HG02852 (cell line): ENCODE results near the gene ABT1.
A peak's percentile ranks its signal among the peaks of the same experiment; 100 is the strongest.
"Not testable (repeated sequence)": the region's sequence is repeated elsewhere in the genome, so short reads cannot be mapped to it uniquely, and the experiment has no call there.

ENCODE experiments used
- ATAC-seq: cut with Tn5 transposase; IDR thresholded peaks from one replicate; pipeline ENCODE4 v1.9.1; 2021; ENCODE audit warnings: mild to moderate bottlenecking, moderate library complexity; ENCODE audit not compliant: unreplicated experiment

ABT1 gene

DNA sequence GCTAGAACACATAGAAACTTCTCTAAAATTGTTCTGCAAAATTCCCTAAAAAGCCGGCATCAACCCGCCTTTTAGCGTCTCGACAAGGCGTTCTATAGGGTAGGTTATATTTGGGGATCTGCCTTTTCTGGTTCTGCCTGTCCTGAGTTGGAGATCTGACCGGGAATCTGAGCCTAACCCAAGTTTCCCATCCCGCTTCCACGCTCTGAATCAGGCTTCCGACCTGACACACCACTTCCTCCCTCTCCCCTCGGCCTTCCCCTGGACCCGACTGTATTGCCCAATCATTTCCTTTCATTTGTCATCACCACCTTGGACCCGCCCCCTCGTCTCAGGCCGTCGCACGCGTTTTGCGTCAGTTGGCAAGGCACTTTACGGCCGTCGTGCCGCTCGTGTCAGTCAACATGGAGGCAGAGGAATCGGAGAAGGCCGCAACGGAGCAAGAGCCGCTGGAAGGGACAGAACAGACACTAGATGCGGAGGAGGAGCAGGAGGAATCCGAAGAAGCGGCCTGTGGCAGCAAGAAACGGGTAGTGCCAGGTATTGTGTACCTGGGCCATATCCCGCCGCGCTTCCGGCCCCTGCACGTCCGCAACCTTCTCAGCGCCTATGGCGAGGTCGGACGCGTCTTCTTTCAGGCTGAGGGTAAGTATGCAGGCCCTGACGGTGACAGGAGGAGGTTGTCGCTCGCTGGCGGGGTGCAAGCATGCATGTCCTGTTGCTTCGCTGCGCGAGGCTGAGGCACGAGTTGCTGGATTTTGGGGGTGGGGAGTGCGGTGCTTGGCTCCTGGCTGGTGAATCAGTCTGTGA is at the start of gene ABT1:
TSS of gene ABT1 (plus strand) at position 375 of the 810 bp plus-strand sequence. CDS start at position 405, 30 bp downstream.
- ATAC-seq: peak; percentile 77

DNA sequence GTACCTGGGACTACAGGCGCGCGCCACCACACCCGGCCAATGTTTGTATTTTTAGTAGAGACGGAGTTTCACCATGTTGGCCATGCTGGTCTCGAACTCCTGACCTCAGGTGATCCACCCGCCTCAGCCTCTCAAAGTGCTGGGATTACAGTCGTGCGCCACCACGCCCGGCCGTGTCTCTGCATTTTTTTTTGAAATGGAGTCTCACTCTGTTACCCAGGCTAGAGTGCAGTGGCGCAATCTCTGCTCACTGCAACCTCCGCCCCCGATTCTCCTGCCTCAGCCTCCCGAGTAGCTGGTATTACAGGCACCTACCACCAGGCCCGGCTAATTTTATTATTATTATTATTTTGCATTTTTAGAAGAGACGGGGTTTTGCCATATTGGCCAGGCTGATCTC is 49.4 kb upstream of the ABT1 start:
- ATAC-seq: not testable (repeated sequence)

DNA sequence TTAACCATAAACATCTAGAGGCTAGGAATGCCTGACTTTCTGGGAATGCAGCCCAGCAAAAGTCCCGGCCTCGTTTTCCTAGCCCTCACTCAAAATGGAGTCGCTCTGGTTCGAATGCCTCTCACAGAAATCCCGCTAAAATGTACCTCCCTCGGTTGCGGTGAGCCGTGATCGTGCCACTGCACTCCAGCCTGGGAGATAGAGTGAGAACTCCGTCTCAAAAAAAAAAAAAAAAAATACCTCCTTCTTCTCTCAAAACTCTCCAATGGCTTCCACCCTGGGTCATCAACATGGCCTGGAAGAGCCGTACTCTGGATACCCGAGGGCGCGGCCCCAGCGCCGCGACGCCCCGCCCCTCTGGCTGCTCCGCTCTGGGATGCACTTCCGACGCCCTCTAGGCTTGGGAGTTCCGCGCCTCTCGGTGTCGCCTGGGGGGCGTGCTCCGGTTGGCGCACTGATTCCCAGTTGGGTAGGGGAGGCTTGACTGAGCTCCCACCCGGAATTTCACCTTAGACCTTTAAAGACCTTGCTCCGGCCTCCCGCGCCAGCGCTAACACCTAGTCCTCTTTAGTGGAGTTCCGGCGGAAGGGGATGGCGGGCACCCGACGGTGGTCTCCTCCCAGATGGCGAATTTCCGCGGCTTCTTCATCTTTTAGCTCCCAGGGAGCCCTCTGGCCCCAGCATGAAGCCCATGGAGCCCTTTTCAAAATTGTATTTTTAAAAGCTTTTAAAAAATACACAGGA is 46.3 kb upstream of the ABT1 start:
- ATAC-seq: peak; percentile 32

DNA sequence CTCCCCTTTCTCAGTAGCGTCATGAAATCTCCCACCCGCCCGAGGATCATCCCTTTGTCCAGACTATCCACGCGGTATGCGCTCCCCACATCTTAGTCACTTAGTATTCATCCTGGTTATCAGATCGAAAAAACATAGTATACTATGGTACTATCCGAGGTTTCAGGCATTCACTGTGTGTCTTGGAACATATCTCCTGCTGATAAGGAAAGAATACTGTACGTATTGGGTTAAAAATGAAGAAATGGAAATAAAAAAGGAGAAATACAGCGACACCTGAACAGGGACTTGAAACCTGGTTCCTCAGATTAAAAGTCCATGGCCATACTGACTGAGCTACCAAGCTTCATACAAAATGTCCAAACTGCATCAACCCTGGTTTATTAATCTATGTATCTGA is 44.5 kb upstream of the ABT1 start:
- ATAC-seq: no peak

DNA sequence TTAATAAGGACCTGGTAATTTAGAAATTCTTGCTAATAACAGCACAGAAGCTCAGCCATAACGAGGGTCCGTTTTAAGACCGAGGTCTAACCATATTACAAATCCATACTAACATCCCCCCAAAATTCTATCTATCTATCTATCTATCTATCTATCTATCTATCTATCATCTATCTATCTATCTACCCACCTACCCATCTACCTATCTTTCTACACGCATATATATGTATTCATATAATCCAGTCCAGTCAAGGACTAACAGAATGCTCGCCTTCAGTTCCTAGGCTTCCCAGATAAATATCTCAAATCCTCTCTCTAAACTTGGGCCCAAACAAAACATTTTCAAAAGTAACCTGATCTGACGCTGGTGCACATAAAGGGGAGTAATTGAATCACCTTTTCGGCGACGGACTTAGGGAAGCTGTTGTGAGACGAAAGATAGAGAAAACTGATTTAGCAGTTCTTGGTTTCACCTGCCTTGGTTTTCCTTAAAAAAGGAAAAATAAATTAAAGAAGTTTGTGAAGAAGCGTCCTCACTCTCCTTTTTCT is 44.0 kb upstream of the ABT1 start:
- no peak for ATAC-seq

DNA sequence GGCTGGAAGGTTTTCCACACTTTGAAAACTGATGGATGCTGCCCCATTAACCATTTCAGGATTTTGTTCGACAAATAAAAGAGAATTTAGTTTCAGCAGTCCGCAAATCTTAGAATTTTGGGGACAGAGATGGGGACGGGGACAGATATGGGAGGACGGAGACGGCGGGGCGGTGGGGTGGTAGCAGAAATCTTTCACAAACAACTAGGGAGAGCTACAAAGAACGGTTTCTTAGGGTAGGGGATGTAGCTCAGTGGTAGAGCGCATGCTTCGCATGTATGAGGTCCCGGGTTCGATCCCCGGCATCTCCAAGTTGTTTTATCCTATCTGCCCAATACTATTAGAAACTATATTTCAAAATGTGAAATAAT is 43.5 kb upstream of the ABT1 start:
- no peak for ATAC-seq

DNA sequence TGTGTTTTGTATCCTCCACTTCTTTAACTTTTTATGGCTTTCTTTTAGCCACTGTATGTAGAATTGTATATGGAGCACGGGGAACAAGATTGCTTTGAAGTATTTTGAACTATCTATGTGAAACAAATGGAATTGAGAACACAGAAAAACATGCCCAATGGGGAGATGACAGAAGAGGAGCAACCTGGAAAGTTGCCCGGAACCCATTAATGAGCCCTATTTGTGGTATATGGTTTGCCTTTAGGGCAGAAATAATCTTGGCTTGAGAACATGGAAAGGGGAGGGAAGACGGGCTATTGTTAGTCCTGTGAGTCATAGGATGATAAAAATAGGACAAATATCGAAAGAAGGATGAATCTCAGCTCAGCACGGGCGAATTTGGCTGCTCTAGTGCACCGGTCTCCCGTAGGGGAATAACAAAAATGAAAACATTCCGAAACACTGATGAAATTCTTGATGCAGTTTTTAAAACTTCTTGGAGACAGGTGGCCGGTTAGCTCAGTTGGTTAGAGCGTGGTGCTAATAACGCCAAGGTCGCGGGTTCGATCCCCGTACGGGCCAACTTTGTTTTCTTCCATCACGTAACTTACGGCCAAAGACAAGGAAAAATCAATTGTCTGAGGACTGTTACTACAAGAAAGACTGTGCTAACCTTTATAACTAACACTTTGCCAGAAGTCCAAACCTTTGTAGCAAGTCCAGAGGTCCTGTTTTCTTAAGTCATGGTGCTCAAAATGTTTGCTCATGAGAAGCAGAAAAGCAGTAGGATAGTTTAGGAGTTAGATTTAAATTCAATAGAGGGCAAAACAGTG is 42.9 kb upstream of the ABT1 start:
- ATAC-seq: peak; percentile 45

DNA sequence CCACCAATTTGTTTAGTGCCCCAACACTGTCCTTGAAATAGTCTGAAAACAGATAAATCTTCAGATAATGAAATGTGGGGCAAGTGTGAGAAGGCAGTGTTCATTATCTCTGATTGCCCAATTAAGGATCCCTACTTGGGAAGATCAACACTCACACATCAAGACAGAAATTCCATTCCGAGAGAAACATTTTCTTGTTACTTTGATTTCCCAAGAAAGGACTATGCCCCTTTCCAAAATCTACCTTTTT is 42.4 kb upstream of the ABT1 start:
- no peak for ATAC-seq

DNA sequence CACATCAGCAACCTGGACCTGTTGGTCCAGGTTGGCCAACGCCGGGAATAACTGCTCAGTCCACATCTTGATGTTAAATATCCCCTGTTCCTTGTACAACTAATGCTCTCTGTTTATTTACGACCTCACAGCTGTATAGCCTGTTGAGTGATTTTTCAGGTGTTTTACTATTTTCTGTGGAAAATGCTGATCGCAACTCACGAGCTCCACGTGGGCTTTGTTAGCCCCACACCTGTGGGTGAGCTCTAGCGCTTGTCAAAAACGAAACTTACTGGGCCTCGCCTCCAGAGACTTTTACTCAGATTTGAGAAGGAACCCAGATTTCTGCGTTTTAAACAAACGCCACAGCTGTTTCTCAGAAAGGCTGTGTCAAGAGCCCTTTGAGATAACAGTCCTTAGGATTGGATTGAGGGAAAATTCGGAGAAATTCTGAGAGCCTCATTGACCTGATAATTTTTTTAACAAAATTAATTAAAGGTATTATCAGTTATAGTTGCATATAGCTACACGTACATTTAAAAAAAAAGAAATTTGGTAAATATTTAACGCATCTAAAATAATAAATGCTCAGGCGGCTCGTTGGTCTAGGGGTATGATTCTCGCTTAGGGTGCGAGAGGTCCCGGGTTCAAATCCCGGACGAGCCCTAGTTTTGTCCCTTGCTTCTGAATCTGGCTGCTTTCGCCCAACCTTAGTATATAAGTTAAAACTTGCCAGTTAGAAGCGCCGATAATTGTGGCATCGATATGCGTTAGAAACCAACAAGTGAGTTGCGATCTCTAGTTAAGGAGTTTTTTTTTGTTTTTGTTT is 41.9 kb upstream of the ABT1 start:
- ATAC-seq: no peak

DNA sequence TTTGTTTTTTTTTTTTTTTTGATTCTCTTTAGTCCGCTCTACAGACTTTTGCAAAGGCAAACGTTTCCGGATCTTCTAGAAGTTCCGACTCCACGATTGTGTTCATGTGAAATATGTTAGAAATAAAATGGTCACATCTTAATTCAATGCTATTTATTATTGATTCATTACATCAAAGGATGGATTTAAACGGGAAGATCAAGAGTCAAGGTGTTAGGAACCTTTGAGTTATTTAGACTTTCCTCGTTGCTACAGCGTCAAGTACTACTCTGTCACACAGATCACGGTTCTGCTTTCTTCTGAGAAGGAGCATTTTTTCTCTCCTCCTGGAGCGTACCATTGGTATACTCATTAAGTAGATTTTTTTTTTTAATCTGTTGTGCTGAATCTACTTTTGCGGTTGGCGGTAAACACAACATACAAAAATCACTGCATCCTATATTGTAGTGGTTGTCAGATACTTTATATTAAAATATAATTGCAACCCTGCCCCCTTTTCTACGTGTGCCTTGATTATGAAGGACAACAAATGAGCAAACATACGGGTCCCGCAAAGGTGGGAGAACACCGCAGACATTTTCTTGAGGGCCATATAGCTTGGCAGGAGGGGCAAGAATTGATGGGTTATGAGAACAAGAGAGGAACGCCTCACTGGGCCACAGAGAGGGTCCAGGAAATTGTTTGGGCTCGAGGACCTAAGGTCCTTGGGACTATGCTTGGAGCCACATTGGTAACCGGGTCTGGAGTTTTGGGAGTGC is 41.1 kb upstream of the ABT1 start:
- no peak for ATAC-seq

DNA sequence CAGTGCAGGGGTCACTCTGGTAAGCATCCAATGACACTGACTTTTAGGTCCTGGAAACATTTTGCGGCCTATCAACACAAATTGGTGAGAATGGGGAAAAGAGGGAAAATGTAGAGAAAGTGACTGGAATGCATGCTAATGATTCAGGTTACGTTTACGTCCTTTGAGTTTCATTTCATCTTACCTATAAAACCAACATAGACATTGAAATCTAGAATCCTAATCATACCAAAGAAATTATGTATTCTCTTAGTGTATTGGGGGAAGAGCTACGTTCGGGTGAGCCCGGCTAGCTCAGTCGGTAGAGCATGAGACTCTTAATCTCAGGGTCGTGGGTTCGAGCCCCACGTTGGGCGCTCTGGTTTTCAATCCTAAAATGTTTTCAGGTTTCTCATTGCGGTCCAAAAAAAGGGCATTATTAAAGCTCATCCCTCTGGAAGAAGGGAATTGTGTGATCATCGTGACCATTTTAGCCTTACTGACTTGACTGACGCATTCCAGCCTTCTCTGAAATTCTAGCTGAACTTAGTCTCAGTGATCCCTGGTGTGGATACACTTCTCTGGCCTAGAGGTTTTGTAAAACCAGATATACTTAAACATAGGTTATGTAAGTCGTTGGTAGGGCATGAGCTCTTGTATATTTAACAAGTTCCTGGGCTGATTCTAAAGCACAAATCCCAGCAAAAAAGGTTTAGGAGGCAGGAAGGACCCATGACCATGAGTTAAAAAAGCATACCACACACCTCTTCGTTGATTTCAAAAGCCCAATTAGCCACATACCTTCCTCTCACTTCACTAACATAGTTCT is 40.3 kb upstream of the ABT1 start:
- ATAC-seq: no peak

DNA sequence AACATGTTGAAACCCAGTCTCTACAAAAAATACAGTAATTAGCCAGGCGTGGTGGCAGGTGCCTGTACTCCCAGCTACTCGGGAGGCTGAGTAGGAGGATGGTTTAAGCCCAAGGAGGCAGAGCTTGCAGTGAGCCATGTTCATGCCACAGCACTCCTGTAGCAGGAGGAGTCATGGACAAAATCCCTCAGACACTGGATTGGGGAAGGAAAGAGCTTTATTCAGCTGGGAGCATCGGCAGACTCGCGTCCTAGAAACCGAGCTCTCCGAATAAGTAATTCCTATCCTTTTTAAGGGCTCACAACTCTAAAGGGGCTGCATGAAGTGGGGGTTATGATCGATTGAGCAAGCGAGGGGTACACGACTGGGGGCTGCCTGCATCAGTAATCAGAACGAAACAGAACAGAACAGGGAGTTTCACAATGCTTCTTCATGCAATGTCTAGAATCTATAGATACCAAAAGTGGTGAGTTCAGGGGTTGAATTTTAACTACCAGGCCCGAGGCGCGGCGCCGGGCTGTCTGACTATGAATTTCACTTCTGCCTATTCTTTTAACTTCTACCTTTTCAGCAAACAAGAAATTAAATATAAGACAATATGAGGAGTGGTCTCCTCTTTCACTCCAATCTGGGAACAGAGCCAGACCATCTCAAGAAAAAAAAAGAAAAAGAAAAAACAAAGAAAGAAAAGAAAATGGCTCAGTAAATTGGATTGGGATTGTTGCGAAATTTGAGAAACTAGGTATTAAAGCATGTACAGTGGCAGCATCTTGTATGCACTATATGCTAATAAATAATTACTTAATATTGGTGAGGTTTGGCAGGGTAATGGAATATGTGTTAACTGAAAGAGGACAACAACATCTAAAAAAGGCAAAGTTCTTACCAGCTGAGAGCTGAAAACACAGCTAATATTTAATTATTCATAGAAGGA is 35.0 kb upstream of the ABT1 start:
- ATAC-seq: no peak

DNA sequence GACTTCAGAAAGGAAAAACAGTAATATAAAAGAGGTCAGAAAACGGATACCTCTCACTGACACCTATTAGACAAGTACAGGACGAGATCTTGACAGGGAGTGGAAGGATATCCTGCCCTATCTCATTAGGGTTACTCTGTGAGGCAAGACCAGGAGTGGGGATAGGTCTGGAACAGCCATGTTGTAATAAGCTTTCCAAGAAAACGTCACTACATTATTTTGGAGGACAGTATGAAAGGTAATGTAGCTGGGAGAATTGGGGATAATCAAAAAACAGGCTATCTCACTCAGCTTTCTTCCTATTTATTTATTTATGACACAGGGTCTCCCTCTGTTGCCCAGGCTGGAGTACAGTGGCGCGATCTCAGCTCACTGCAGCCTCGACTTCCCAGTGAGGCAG is 33.3 kb upstream of the ABT1 start:
- ATAC-seq: no peak

DNA sequence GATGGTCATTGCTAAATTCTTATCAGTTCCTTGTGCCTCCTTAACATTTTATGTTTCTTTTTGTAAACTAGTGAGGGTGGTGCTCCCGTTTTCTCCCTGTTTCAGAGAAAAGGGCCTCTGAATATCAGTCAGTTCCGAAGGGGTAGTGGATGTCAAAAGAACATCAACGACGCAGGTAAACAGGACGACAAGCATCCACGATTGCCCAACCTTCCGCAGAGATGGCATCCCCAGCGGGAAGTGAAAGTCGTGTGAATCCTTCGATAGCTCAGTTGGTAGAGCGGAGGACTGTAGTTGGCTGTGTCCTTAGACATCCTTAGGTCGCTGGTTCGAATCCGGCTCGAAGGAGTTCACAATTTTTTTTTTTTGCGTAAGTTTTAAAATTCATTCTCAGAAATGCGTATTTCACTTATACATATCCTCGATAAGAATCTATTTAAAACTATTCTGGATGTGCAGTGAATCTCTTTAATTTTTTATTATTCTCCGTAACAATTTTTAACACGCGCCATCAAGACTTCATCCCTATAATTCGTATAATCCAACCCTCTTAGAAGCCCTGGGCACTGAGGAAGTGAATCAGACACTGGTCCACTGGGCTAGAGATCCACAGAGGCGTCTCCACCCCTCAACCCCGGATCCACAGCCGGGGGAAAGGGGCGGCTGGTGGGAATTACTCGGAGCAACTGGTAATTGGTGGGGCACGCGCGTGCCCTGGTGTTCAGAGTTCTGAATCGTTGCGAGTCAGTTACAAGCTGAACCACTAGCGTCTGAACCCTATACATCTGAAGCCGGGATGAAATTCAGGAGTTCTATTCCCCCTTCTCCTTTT is 27.9 kb upstream of the ABT1 start:
- ATAC-seq: peak; percentile 72

DNA sequence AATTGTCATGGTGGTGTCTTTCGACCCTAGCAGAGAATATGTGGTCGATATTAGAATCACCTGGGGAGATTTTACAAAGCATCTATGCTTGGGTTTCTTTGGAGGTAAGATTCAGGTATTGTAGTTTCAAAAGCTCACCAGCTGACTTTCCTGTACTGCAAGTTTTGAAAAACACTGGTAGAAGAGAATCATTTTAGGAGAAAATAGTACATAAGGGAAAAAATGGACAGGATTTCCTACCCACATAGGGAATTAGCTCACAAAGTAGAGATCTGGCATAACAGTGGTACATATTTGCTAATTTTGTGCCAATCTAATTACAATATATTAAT is 27.4 kb upstream of the ABT1 start:
- no peak for ATAC-seq

DNA sequence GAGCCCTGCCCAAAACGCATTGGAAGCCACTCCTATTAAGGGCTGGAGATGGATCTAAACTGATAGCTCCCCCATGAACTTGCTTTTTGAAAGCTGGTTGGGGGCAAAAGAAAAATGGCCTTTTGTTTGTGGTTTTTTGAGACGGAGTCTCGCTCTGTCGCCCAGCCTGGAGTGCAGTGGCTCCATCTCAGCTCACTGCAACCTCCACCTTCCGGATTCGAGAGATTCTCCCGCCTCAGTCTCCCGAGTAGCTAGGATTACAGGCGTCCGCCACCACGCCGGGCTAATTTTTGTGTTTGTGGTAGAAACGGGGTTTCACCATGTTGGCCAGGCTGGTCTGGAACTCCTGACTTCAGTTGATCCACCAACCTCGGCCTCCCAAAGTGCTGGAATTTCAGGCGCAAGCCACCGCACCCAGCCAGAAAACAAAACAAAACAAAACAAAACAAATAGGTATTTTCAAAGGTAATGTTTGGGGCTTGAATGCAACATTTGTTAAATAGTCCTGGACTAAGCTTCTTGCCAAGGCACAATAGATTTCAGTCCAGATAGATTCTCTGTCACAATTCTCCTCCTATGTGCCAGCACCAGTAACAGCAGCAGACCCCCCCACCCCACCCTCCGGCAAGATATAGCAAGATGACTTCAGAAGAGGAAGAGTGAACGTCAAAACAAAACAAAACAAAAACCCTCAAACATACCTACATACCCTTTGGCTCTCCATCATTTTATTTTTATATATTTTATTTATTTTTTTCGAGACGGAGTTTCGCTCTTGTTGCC is 26.5 kb upstream of the ABT1 start:
- no peak for ATAC-seq
